ENCODE data around the gene MYO1E.
"Not testable (repeated sequence)": the region's sequence is repeated elsewhere in the genome, so short reads cannot be mapped to it uniquely, and the experiment has no call there.

DNA sequence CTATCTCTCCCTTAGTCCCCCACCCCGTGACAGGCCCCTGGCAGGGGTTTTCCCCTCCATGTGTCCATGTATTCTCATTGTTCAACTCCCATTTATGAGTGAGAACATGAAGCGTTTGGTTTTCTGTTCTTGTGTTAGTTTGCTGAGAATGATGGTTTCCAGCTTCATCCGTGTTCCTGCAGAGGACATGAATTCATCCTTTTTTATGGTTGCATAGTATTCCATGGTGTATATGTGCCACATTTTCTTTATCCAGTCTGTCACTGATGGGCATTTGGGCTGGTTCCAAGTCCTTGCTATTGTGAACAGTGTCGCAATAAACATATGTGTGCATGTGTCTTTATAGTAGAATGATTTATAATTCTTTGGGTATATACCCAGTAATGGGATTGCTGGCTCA, 247.0 kb downstream of the MYO1E start:
- TF ChIP-seq EZH2phosphoT487 (IDR thresholded peaks at IDR 0.05; ENCODE audit: borderline replicate concordance, low read depth, low read length) = not testable (repeated sequence)
- TF ChIP-seq, protein P1, sequence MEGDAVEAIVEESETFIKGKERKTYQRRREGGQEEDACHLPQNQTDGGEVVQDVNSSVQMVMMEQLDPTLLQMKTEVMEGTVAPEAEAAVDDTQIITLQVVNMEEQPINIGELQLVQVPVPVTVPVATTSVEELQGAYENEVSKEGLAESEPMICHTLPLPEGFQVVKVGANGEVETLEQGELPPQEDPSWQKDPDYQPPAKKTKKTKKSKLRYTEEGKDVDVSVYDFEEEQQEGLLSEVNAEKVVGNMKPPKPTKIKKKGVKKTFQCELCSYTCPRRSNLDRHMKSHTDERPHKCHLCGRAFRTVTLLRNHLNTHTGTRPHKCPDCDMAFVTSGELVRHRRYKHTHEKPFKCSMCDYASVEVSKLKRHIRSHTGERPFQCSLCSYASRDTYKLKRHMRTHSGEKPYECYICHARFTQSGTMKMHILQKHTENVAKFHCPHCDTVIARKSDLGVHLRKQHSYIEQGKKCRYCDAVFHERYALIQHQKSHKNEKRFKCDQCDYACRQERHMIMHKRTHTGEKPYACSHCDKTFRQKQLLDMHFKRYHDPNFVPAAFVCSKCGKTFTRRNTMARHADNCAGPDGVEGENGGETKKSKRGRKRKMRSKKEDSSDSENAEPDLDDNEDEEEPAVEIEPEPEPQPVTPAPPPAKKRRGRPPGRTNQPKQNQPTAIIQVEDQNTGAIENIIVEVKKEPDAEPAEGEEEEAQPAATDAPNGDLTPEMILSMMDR (conservative IDR thresholded peaks at IDR 0.05; ENCODE audit: low read length) = not testable (repeated sequence)

Data from OCI-LY7 (cell line).